Activated CD4-positive, alpha-beta memory T cell treated with anti-CD3 and anti-CD28 coated beads, Interleukin-2, amount 10 ng/mL, durations not matched to agents 7 days and 5 days (primary cell): Measurements from ENCODE around the gene COL18A1. TPM values are rescaled to one million over a fixed set of nuclear protein-coding genes. Genes with fewer than 3 reads are reported as not detected.
"Not testable (repeated sequence)": the region's sequence is repeated elsewhere in the genome, so short reads cannot be mapped to it uniquely, and the experiment has no call there.

ENCODE experiments used
- CTCF ChIA-PET: fragments of 350-600 bp; sonication (Branson Sonifier 250); formaldehyde crosslinking; loops from one replicate; lab custom pipeline; 2021; ENCODE audit warnings: antibody characterized with exemption, inconsistent platforms; lab: Charles Lee
- POLR2A ChIA-PET: fragments of 350-600 bp; sonication (Branson Sonifier 250); formaldehyde crosslinking; loops from one replicate; lab custom pipeline; 2021; ENCODE audit warnings: antibody characterized with exemption; lab: Charles Lee
- DNase-seq: peaks from one replicate; pipeline ENCODE4 v3.0.0-alpha.2; 2020
- H3K27ac Mint-ChIP-seq: one replicate; pipeline ENCODE4 v1.8.0; 2021; ENCODE audit warnings: mild to moderate bottlenecking, mixed read lengths
- H3K27me3 Mint-ChIP-seq: one replicate; pipeline ENCODE4 v1.8.0; 2021; ENCODE audit warnings: mixed read lengths
- H3K36me3 Mint-ChIP-seq: one replicate; pipeline ENCODE4 v1.8.0; 2021; ENCODE audit warnings: low read depth, mixed read lengths
- H3K4me1 Mint-ChIP-seq: one replicate; pipeline ENCODE4 v1.8.0; 2021; ENCODE audit warnings: mixed read lengths
- H3K4me3 Mint-ChIP-seq: one replicate; pipeline ENCODE4 v1.8.0; 2021; ENCODE audit warnings: mild to moderate bottlenecking, mixed read lengths
- H3K9me3 Mint-ChIP-seq: one replicate; pipeline ENCODE4 v1.8.0; 2021; ENCODE audit warnings: mixed read lengths
- total RNA-seq, 2 experiments: library from RNA; stranded (reverse); gene quantifications; one replicate each; pipeline ENCODE4 v1.2.3, GENCODE V29; 2021

The COL18A1 gene
- total RNA-seq, 2 experiments from 2014 or later = 2.2 to 3.9 TPM

DNA sequence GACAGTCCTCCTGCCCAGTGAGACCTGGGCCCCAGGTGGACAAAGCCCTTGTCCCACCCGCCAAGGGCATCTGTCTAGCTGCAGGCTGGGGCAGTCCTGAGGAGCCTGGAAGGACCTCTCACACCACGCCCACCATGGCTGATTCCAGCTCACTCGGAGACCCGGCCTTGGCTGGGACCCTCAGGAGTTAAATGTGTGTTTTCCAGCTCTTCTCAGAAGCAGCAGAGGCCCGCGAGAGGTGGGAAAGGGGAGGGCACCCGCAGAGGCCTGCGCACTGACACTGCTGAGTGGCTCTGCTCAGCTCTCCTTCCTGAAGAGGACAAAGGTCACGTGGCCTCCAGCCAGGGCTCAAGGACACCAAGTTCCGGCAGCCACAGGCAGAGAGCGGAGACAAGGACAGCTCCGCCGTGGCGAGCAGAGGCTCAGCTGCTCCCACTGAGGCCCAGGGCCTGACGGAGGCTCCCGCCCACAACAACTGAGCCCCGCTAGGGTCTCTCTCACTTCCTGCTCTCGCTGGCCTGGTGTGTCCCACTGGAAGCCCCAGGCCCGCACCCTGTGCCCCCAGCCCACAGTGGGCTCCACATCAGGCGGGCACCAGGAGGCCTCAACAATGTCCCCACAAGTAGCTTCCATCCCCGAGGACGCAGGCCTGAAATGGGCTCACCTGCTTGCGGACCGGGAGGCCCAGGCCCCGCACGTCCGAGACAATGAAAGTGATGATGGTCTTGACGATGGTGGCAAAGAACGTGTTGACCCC, 120.4 kb downstream of the COL18A1 start:
- ChIA-PET POLR2A (no interaction called here), CTCF (no interaction called here)
- Mint-ChIP-seq H3K9me3 (peaks cover 6% of the 10 kb centered on the region), H3K36me3 (peaks cover 50% of the 10 kb centered on the region), H3K27ac (no peak overlapping the region), H3K4me1 (no peaks in the 10 kb centered on the region), H3K27me3 (no peaks in the 10 kb centered on the region), H3K4me3 (no peak overlapping the region)
- no peak for DNase-seq

DNA sequence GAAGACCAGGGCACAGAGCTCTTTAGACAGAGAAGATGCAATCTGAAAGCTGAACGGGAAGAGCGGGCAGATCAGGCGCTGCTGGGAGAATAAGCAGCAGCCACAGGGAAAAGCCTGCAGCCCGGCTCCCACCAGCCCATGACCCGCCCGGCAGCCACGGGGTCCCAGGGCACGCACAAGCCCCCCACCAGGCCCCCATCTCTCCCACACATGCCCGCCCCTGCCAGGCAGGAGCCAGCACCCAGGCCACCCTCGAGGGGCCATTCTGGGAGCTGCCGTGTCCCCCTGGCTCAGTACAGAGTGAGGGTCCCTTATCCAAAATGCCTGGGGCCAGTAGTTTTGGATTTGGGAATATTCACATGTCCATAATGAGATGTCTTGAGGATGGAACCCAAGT, 120.9 kb downstream of the COL18A1 start:
- no peaks in the 10 kb centered on the region for H3K4me1 Mint-ChIP-seq
- H3K36me3 Mint-ChIP-seq = peaks cover 44% of the 10 kb centered on the region
- H3K9me3 Mint-ChIP-seq = peaks cover 4% of the 10 kb centered on the region
- ChIA-PET CTCF (no interaction called here), POLR2A (no interaction called here)
- DNase-seq = no peak
- H3K27ac Mint-ChIP-seq = no peak overlapping the region
- no peak overlapping the region for H3K4me3 Mint-ChIP-seq
- no peaks in the 10 kb centered on the region for H3K27me3 Mint-ChIP-seq

DNA sequence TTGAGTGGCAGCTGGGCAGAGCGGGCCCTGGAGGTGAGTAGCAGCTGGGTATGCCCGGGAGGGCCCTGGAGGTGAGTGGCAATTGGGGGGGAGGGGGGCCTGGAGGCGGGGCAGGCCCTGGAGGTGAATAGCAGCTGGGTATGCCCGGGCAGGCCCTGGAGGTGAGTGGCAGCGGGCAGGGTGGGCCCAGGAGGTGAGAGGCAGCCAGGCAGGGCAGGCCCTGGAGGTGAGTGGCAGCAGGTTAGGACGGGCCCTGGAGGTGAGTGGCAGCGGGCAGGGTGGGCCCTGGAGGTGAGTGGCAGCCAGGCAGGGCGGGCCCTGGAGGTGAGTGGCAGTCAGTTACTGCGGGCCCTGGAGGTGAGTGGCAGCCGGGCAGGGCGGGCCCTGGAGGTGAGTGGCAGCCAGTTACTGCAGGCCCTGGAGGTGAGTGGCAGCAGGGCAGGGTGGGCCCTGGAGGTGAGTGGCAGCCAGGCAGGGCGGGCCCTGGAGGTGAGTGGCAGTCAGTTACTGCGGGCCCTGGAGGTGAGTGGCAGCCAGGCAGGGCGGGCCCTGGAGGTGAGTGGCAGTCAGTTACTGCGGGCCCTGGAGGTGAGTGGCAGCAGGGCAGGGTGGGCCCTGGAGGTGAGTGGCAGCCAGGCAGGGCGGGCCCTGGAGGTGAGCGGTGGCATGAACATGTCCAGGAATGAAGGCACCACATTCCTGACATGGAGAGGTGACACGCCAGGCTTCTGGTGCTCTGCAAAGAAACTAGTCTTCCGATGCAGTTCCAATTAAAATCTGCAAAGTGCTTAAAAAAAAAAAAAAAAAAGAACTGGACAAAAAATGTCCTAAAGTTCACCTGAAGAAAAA, 122.4 kb downstream of the COL18A1 start:
- peaks cover 41% of the 10 kb centered on the region for H3K36me3 Mint-ChIP-seq
- DNase-seq, H3K4me3 Mint-ChIP-seq, H3K4me1 Mint-ChIP-seq, POLR2A ChIA-PET, H3K27me3 Mint-ChIP-seq, H3K27ac Mint-ChIP-seq, H3K9me3 Mint-ChIP-seq: not testable (repeated sequence)
- CTCF ChIA-PET = interaction anchor here (0.6 kb wide), 1 partner anchor 389 kb away, joined by 3 read pairs; no protein-coding TSS in a partner anchor

DNA sequence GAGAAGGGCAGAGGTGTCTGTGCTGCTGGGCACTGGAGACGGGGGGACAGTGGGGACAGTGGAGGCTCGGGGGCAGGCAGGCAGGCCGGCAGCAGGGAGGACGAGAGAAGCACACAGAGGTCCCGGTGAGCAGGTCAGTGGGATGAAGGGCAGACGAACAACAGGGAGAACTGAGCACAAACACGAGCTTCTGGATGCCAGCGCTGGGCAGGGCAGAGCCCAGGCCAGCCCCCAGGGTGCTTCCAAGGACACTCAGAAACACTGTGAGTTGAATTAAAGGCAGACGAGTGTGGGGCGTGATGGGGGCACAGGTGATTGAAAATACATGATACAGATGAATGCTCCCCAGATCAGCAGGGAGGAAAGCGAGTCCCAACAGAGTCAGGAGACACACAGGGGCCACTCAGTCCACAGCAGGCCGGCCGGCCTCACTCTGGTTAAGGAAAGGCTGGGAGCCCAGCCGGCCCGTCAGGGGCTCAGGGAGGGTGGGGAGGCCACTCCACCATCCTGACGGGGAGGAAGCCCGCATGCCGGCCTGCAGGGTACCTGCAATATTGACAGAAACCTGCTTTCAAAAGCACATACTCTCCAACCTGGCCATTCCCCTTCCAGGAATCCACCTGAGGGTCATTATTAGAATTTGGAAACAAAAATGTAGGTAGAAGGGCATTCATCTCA, 123.2 kb downstream of the COL18A1 start:
- no peaks in the 10 kb centered on the region for H3K9me3 Mint-ChIP-seq
- DNase-seq = no peak
- ChIA-PET POLR2A (no interaction called here), CTCF (no interaction called here)
- H3K4me1 Mint-ChIP-seq = peaks cover 9% of the 10 kb centered on the region
- H3K36me3 Mint-ChIP-seq = peaks cover 37% of the 10 kb centered on the region
- H3K4me3 Mint-ChIP-seq = no peak overlapping the region
- H3K27me3 Mint-ChIP-seq = no peaks in the 10 kb centered on the region
- no peak overlapping the region for H3K27ac Mint-ChIP-seq

DNA sequence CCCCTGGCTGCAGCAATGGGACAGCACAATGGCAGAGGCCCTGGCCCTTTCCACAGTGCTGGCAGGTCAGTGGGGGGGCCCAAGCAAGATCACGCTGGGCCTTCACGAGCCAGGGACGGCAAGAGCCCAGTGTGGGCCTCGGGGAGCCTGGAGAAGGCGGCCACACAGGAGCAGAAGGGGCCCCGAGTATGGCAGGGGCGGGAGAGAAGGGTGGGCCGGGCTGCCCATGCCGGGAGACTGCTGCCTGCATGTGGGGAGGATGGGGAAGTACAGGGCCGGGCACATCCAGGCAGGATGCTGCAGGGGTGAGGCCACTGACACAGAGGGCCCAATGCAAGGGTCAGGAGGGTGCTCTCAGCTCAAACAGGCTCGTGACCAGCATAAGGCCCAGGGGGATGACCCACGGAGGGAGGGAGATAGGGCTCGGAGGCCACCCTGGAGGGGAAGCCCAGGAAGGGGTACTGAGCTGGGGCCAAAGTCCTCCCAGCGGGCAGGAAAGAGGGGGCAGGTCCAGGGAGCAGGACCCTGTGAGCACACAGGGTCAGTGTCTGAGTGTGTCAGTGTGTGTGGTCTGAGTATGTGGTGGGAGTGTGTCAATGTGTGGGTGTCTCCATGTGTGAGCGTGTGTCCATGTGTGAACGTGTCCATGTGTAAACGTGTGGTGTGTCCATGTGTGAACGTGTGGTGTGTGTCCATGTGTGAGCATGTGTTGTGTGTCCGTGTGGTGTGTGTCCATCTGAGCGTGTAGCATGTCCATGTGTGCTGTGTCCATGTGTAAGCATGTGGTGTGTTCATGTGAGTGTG, 124.2 kb downstream of the COL18A1 start:
- Mint-ChIP-seq H3K4me3 (no peak overlapping the region), H3K36me3 (peaks cover 32% of the 10 kb centered on the region), H3K9me3 (no peaks in the 10 kb centered on the region), H3K4me1 (peaks cover 12% of the 10 kb centered on the region), H3K27ac (no peak overlapping the region), H3K27me3 (no peaks in the 10 kb centered on the region)
- ChIA-PET CTCF (no interaction called here), POLR2A (no interaction called here)
- DNase-seq = no peak

DNA sequence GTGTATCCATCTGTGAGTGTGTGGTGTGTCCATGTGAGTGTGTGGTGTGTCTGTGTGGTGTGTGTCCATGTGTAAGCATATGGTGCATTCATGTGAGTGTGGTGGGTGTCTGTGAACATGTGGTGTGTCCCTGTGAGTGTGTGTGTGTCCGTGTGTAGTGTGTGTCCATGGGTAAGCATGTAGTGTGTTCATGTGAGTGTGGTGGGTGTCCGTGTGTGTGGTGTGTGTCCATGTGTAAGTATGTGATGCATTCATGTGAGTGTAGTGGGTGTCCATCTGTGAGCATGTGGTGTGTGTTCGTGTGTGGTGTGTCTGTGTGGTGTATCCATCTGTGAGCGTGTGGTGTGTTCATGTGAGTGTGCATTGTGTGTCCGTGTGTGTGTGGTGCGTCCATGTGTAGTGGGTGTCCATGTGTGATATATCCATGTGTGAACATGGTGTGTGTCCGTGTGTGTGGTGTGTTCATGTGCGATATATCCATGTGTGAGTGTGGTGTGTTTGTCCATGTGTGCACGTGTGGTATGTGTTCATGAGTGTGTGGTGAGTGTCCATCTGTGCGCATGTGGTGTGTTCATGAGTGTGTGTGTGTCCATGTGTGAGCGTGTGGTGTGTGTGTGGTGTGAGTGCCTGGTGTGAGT, 124.9 kb downstream of the COL18A1 start:
- Mint-ChIP-seq H3K27me3 (no peaks in the 10 kb centered on the region), H3K27ac (no peak overlapping the region), H3K9me3 (no peaks in the 10 kb centered on the region), H3K4me1 (peaks cover 12% of the 10 kb centered on the region), H3K36me3 (peaks cover 32% of the 10 kb centered on the region), H3K4me3 (no peak overlapping the region)
- ChIA-PET POLR2A (no interaction called here), CTCF (no interaction called here)
- DNase-seq = no peak

DNA sequence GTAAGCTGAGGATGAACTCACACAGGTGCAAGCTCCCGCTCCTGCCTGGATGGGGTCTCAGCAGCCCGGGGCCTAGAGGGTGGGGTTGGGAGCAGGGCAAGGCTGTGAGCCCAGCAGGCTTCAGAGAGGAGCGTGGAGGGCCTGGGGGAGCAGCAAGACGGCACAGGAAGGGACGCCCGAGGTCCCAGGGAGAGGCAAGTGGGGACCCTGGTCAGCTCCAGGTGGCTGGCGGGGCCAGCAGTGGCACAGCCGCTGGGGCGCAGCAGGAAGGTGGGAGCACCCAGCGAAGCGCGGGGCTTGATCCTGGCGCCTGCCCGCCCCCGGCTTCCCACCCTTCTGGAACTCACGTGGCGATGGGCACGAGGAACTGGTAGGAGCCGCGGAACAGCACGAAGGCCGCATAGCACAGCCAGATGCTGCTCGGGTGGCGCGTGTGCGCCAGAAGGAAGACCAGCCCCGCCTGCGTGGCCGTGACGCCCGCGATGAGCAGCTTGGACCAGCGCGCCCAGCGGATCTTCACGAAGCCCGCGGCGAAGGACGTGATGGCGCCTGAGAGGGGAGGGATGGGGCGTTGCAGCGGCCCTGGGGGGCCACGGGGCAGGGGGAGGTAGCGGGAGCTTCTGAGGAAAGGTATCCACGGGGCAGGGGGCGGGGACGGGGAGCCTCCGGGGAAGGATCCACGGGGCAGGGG, 125.6 kb downstream of the COL18A1 start:
- H3K27ac Mint-ChIP-seq = no peak overlapping the region

DNA sequence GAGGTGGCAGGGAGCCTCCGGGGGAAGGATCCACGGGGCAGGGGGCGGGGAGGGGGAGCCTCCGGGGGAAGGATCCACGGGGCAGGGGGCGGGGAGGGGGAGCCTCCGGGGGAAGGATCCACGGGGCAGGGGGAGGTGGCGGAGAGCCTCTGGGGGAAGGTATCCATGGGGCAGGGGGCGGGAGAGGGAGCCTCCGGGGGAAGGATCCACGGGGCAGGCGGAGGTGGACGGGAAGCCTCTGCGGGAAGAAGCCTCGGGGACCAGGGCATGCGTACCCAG, 126.1 kb downstream of the COL18A1 start:
- CTCF ChIA-PET, H3K9me3 Mint-ChIP-seq, H3K27ac Mint-ChIP-seq, H3K4me3 Mint-ChIP-seq, POLR2A ChIA-PET, H3K27me3 Mint-ChIP-seq, DNase-seq: not testable (repeated sequence)
- Mint-ChIP-seq H3K36me3 (peaks cover 30% of the 10 kb centered on the region), H3K4me1 (peaks cover 12% of the 10 kb centered on the region)

More for the DNA sequence above, 125.6 kb downstream of the COL18A1 start:
- no peaks in the 10 kb centered on the region for H3K27me3 Mint-ChIP-seq
- H3K4me1 Mint-ChIP-seq = peaks cover 12% of the 10 kb centered on the region
- no peak for DNase-seq
- no peak overlapping the region for H3K4me3 Mint-ChIP-seq
- H3K9me3 Mint-ChIP-seq = no peaks in the 10 kb centered on the region
- peaks cover 34% of the 10 kb centered on the region for H3K36me3 Mint-ChIP-seq
- ChIA-PET CTCF (no interaction called here), POLR2A (no interaction called here)

DNA sequence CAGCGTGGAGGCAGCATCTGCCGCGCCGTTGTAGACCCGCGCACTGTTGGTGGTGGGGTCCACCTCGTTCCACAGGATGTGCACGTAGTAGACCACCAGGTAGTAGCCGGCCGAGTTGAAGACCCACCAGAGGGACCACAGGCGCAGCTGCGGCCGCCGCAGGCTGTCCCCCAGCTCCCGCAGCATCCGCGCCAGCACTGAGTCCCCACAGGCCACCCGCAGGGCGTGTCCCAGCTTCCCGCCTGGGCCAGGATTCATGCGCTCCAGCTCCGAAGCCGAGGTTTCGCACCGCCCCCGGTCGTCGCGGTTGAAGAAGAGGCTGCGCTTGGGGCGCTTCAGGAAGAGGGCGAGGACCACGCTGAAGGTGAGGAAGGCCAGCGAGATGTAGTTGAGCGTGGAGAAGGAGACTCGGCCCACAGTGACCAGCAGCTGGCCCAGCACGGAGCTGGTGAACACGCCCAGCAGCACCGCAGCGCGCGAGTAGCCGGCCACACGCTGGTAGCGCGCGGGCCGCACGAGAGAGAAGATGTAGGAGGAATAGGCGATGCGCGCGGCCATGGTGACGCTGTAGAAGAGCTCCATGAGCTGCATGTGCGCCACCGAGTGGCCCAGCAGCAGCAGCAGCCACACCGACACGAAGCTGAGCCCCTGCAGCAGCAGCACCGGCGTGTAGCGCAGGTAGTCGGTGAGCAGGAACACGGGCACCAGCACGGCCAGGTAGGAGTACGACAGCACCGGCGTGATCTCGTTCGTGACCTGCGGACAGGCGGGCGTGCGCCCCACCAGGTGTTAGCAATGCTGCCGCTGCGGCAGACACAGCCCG, 126.6 kb downstream of the COL18A1 start:
- H3K27ac Mint-ChIP-seq = no peak overlapping the region
- no peaks in the 10 kb centered on the region for H3K9me3 Mint-ChIP-seq
- ChIA-PET POLR2A (interaction anchor here (1.1 kb wide), 1 partner anchor 16 kb away, joined by 3 read pairs; no protein-coding TSS in a partner anchor), CTCF (interaction anchor here (1.0 to 1.6 kb wide), 2 partner anchors 53 to 61 kb away, joined by 4 read pairs; no protein-coding TSS in a partner anchor)
- peaks cover 31% of the 10 kb centered on the region for H3K36me3 Mint-ChIP-seq
- peaks cover 12% of the 10 kb centered on the region for H3K4me1 Mint-ChIP-seq
- no peak overlapping the region for H3K4me3 Mint-ChIP-seq
- H3K27me3 Mint-ChIP-seq = no peaks in the 10 kb centered on the region
- DNase-seq = no peak

DNA sequence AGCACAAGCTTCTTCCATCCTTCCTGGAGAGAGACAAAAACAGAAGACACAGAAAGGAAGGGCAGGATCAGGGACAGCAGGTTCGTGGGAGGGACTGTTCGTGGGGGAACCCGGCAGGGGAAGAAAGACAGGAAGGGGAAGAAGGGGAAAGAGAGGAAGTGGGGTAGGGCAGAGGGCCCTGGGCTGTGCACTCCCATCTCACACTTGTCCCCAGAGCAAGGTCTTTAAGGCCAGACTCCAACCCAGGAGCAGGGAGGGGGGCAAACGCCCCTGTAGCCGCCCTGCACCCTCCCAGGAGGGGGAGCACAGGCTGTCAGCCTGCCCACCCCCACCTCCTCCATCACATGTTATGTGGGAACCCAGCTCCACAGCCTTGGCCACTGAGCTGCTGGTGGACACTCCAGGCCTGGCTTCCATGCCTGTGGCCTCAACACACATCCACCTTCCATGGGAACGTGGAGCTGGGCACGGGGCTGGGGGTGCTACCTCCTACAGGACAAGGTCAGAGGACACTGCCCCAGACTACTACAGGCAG, 127.9 kb downstream of the COL18A1 start:
- CTCF ChIA-PET = interaction anchor here (1.0 to 1.6 kb wide), 2 partner anchors 54 to 59 kb away, joined by 4 read pairs; no protein-coding TSS in a partner anchor
- Mint-ChIP-seq H3K36me3 (peaks cover 25% of the 10 kb centered on the region), H3K27me3 (no peaks in the 10 kb centered on the region), H3K4me3 (no peak overlapping the region), H3K9me3 (no peaks in the 10 kb centered on the region), H3K27ac (peak overlapping the region; percentile 87), H3K4me1 (peaks cover 12% of the 10 kb centered on the region)
- POLR2A ChIA-PET = interaction anchor here (0.9 to 1.1 kb wide), 2 partner anchors 15 to 50 kb away, joined by 3 to 4 read pairs; no protein-coding TSS in a partner anchor
- DNase-seq = no peak

DNA sequence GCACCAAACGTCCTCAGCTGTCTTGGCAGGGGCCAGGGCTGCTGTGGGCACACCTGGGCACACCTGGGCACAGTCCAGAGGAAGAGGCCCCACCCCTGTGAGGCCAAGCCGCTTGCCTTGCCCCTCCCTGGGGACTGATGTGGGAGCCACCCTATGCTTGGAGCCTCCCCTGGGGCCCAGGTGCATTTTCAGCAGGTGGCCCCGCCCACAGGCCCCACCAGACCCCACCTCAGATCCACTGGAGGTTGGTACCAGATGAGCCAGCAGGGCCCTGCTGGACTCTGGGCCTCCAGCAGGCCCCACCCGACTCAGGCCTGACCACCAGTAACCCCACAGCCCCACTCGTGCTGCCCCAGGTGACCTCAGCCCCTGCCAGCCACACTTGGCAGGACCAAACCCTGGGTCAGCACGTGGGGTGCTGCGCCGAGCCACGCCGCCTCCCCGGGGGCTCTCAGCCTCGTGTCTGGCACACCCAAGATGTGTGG, 128.4 kb downstream of the COL18A1 start:
- no peak overlapping the region for H3K4me3 Mint-ChIP-seq
- no peak for DNase-seq

More for the DNA sequence above, 128.4 kb downstream of the COL18A1 start:
- no peaks in the 10 kb centered on the region for H3K27me3 Mint-ChIP-seq
- peak overlapping the region; percentile 87 for H3K27ac Mint-ChIP-seq
- ChIA-PET CTCF (no interaction called here), POLR2A (no interaction called here)
- no peaks in the 10 kb centered on the region for H3K9me3 Mint-ChIP-seq
- peaks cover 22% of the 10 kb centered on the region for H3K36me3 Mint-ChIP-seq
- peaks cover 12% of the 10 kb centered on the region for H3K4me1 Mint-ChIP-seq
